SK-N-SH (cell line): ENCODE data around the gene DAZAP2. TPM values are rescaled to one million over a fixed set of nuclear protein-coding genes. Genes with fewer than 3 reads are reported as not detected.

ENCODE experiments used
- CTCF ChIA-PET: fragments of 300-600, 350-600 bp; formaldehyde crosslinking; extraction: SDS; loops from one replicate; lab custom pipeline; 2021; lab: Yijun Ruan, JAX
- POLR2A ChIA-PET: fragments of 350-600 bp; sonication (Branson Sonifier 250); formaldehyde crosslinking; extraction: SDS; loops from one replicate; lab custom pipeline; 2020; ENCODE audit warnings: antibody characterized with exemption, inconsistent platforms; lab: Yijun Ruan, JAX
- DNase-seq: peaks from one replicate; pipeline ENCODE4 v3.0.0; 2012
- H2AFZ ChIP-seq: fragments of 200-600 bp; sonication (generic); 2 replicates; pipeline ENCODE4 v1.8.1; 2016; ENCODE audit warnings: antibody characterized with exemption, mild to moderate bottlenecking, low read depth
- H3F3A ChIP-seq: fragments of 200-600 bp; sonication (generic); replicated peaks from 2 replicates; pipeline ENCODE3; 2016; ENCODE audit warnings: antibody characterized with exemption, mild to moderate bottlenecking; ENCODE audit not compliant: insufficient read depth
- H3K27ac ChIP-seq, 2 experiments: fragments of 200-500 bp in 1 of 2; fragments of 200-600 bp in 1 of 2; sonication (Bioruptor generic) in 1 of 2; sonication (generic), shearing (Covaris generic) in 1 of 2; 2 replicates each; pipeline versions ENCODE4 v1.5.1 to v1.6.1; 2014 to 2016; ENCODE audit warnings: low read depth in 2 of 2, inconsistent platforms in 1 of 2, low read length in 1 of 2, mild to moderate bottlenecking in 1 of 2, mixed read lengths in 1 of 2
- H3K27me3 ChIP-seq: fragments of 200-600 bp; sonication (generic), shearing (Covaris generic); 2 replicates; pipeline ENCODE4 v1.6.1; 2016; ENCODE audit warnings: mixed run types; ENCODE audit not compliant: insufficient read depth
- H3K36me3 ChIP-seq, 2 experiments: fragments of 200-500 bp in 1 of 2; fragments of 200-600 bp in 1 of 2; sonication (Bioruptor generic) in 1 of 2; sonication (generic) in 1 of 2; replicated peaks in 1 of 2; 2 replicates each; pipeline versions ENCODE3 to v1.5.1; 2014 to 2016; ENCODE audit warnings: low read length in 1 of 2, mild to moderate bottlenecking in 1 of 2; ENCODE audit not compliant: insufficient read depth in 2 of 2, control insufficient read depth in 1 of 2
- H3K4me1 ChIP-seq, 2 experiments: fragments of 200-500 bp in 1 of 2; fragments of 200-600 bp in 1 of 2; sonication (Bioruptor generic) in 1 of 2; sonication (generic), shearing (Covaris generic) in 1 of 2; 2 replicates each; pipeline versions ENCODE4 v1.5.1 to v1.6.1; 2014 to 2016; ENCODE audit warnings: low read depth in 1 of 2, low read length in 1 of 2, mixed run types in 1 of 2; ENCODE audit not compliant: insufficient read depth in 2 of 2, control insufficient read depth in 1 of 2
- H3K4me2 ChIP-seq: fragments of 200-600 bp; sonication (generic), shearing (Covaris generic); 2 replicates; pipeline ENCODE4 v1.6.1; 2017; ENCODE audit warnings: mixed run types
- H3K4me3 ChIP-seq, 2 experiments: fragments of 200-500 bp in 1 of 2; fragments of 200-600 bp in 1 of 2; sonication (Bioruptor generic) in 1 of 2; sonication (generic), shearing (Covaris generic) in 1 of 2; 2 replicates each; pipeline versions ENCODE4 v1.5.1 to v1.8.1; 2014 to 2016; ENCODE audit warnings: low read depth in 2 of 2, inconsistent platforms in 1 of 2, low read length in 1 of 2, mild to moderate bottlenecking in 1 of 2, mixed read lengths in 1 of 2, moderate library complexity in 1 of 2
- H3K79me2 ChIP-seq: fragments of 200-600 bp; sonication (generic); 2 replicates; pipeline ENCODE4 v1.8.1; 2017; ENCODE audit warnings: mild to moderate bottlenecking; ENCODE audit not compliant: insufficient read depth
- H3K9ac ChIP-seq: fragments of 200-600 bp; sonication (generic); 2 replicates; pipeline ENCODE4 v1.6.1; 2017; ENCODE audit warnings: mixed run types
- H3K9me2 ChIP-seq: fragments of 200-600 bp; sonication (generic); 2 replicates; pipeline ENCODE4 v1.6.1; 2017; ENCODE audit warnings: mixed run types
- H3K9me3 ChIP-seq: fragments of 200-600 bp; sonication (generic); 2 replicates; pipeline ENCODE4 v1.6.1; 2017; ENCODE audit warnings: mixed run types, mild to moderate bottlenecking, moderate library complexity
- H4K20me1 ChIP-seq: fragments of 200-600 bp; sonication (generic); 2 replicates; pipeline ENCODE4 v1.6.1; 2017; ENCODE audit warnings: mild to moderate bottlenecking, mixed run types; ENCODE audit not compliant: insufficient read depth
- EP300 ChIP-seq, 2 experiments: IDR thresholded peaks; 2 replicates each; pipeline versions ENCODE4 v1.4.0 to v1.6.1; 2012; ENCODE audit warnings: borderline replicate concordance in 1 of 2, low read depth in 1 of 2, low read length in 1 of 2
- EZH2phosphoT487 ChIP-seq: fragments of 200-600 bp; sonication (generic); IDR thresholded peaks from 2 replicates; pipeline ENCODE4 v1.6.1; 2017; ENCODE audit warnings: low read depth, mixed run types, mild to moderate bottlenecking, antibody characterized with exemption, moderate library complexity, borderline replicate concordance
- GATA2 ChIP-seq: sonication (generic); formaldehyde crosslinking; IDR thresholded peaks from 2 replicates; pipeline ENCODE4 v1.5.0; 2020; ENCODE audit warnings: mild to moderate bottlenecking, missing genetic modification reagents
- MAX ChIP-seq: IDR thresholded peaks from 2 replicates; pipeline ENCODE4 v1.4.0; 2012; ENCODE audit warnings: low read depth
- MEF2A ChIP-seq: IDR thresholded peaks from 2 replicates; pipeline ENCODE4 v1.4.0; 2012; ENCODE audit warnings: low read depth, borderline replicate concordance
- PBX3 ChIP-seq: IDR thresholded peaks from 2 replicates; pipeline ENCODE4; 2012
- POLR2AphosphoS5 ChIP-seq: IDR thresholded peaks from 2 replicates; pipeline ENCODE4 v1.6.1; 2012; ENCODE audit warnings: low read depth, low read length
- RAD21 ChIP-seq: IDR thresholded peaks from 2 replicates; pipeline ENCODE4 v1.6.1; 2012; ENCODE audit warnings: mild to moderate bottlenecking, low read length
- RCOR1 ChIP-seq: fragments of 150-350 bp; IDR thresholded peaks from 2 replicates; pipeline ENCODE4 v1.6.1; 2017; ENCODE audit warnings: antibody characterized with exemption, low read length
- REST ChIP-seq: IDR thresholded peaks from 2 replicates; pipeline ENCODE4 v1.6.1; 2012; ENCODE audit warnings: mild to moderate bottlenecking, low read depth, low read length, moderate library complexity
- RFX5 ChIP-seq: IDR thresholded peaks from 2 replicates; pipeline ENCODE4 v1.6.1; 2012; ENCODE audit warnings: mild to moderate bottlenecking, improper control_type of control experiment, low read length
- SIN3A ChIP-seq: IDR thresholded peaks from 2 replicates; pipeline ENCODE4 v1.6.1; 2012; ENCODE audit warnings: low read depth, mild to moderate bottlenecking, low read length, moderate library complexity, borderline replicate concordance
- SMC3 ChIP-seq: IDR thresholded peaks from 2 replicates; pipeline ENCODE4 v1.6.1; 2012; ENCODE audit warnings: low read depth, low read length, improper control_type of control experiment
- TAF1 ChIP-seq: IDR thresholded peaks from 2 replicates; pipeline ENCODE4 v1.6.1; 2012; ENCODE audit warnings: low read depth, mild to moderate bottlenecking, low read length, moderate library complexity, borderline replicate concordance
- USF1 ChIP-seq: IDR thresholded peaks from 2 replicates; pipeline ENCODE4 v1.4.0; 2012; ENCODE audit warnings: low read depth, borderline replicate concordance
- USF2 ChIP-seq: fragments of 150-350 bp; IDR thresholded peaks from 2 replicates; pipeline ENCODE4 v1.6.1; 2017; ENCODE audit warnings: antibody characterized with exemption, low read length, low read depth, borderline replicate concordance
- ZBTB33 ChIP-seq: IDR thresholded peaks from 2 replicates; pipeline ENCODE4 v1.4.0; 2012; ENCODE audit warnings: low read depth, borderline replicate concordance
- WGBS: methylation state at CpG from one replicate; pipeline ENCODE4 v1.1.6; 2017; ENCODE audit warnings: low lambda C conversion rate; 5-methylcytosine and 5-hydroxymethylcytosine counted together
- polyA plus RNA-seq, 3 experiments: library from polyadenylated mRNA; depleted of rRNA; stranded (reverse); fragments of >200 nt; gene quantifications; 2 replicates each; pipeline ENCODE4 v1.2.3, GENCODE V29; 2012

DAZAP2 gene
- polyA plus RNA-seq, 1 of the 3 experiments (the other 2 are of a cell fraction): 274 TPM

GRCh38 chr12:51208016-51208660 lies 30.5 kb upstream of the DAZAP2 start:
- no peaks in the 10 kb centered on the region for H3F3A ChIP-seq
- no peaks in the 10 kb centered on the region for H3K9me3 ChIP-seq
- H2AFZ ChIP-seq: no peak overlapping the region
- POLR2A ChIA-PET: no interaction called here
- H3K4me1 ChIP-seq: no peaks in the 10 kb centered on the region
- no peak overlapping the region for H3K9ac ChIP-seq
- H3K4me3 ChIP-seq: no peak overlapping the region
- DNase-seq: no peak
- no peaks in the 10 kb centered on the region for H4K20me1 ChIP-seq
- H3K4me2 ChIP-seq: no peak overlapping the region
- no peaks in the 10 kb centered on the region for H3K79me2 ChIP-seq
- no peak overlapping the region for H3K27ac ChIP-seq
- no peaks in the 10 kb centered on the region for H3K36me3 ChIP-seq
- H3K27me3 ChIP-seq: no peaks in the 10 kb centered on the region
- WGBS: 93% methylated on average over 7 of the region's 7 CpGs
- H3K9me2 ChIP-seq: no peaks in the 10 kb centered on the region
- TF ChIP-seq USF2: no peak
- TF ChIP-seq PBX3: no peak
- TF ChIP-seq RCOR1: no peak
- no peak for TF ChIP-seq SIN3A
- no peak for TF ChIP-seq RFX5
- TF ChIP-seq GATA2 (CRISPR knock-in tag): no peak
- no peak for TF ChIP-seq USF1
- TF ChIP-seq MAX: no peak
- no peak for TF ChIP-seq SMC3
- TF ChIP-seq TAF1: no peak
- no peak for TF ChIP-seq ZBTB33
- CTCF ChIA-PET: no interaction called here

- Histone ChIP-seq H3K4me1 (no peaks in the 10 kb centered on the region), H3K9ac (no peak overlapping the region), H3K9me3 (no peaks in the 10 kb centered on the region), H3K27me3 (no peaks in the 10 kb centered on the region), H2AFZ (no peak overlapping the region), H3K36me3 (no peaks in the 10 kb centered on the region), H3K4me3 (no peak overlapping the region), H3K79me2 (no peaks in the 10 kb centered on the region), H3F3A (no peaks in the 10 kb centered on the region), H3K9me2 (no peaks in the 10 kb centered on the region), H4K20me1 (no peaks in the 10 kb centered on the region), H3K4me2 (no peak overlapping the region), H3K27ac (no peak overlapping the region)
- 81% methylated on average over 2 of the region's 2 CpGs for WGBS
- no peak for DNase-seq
- ChIA-PET POLR2A (no interaction called here), CTCF (interaction anchor here (0.6 to 1.9 kb wide), 3 partner anchors 15 to 1052 kb away, joined by 3 to 5 read pairs (median 3); no protein-coding TSS in a partner anchor)
- TF ChIP-seq RFX5 (no peak), REST (no peak), RAD21 (no peak), EP300 (IDR thresholded peaks at IDR 0.05; ENCODE audit: borderline replicate concordance in 1 of 2, low read depth in 1 of 2, low read length in 1 of 2) (no peak), EZH2phosphoT487 (no peak), POLR2AphosphoS5 (no peak), MEF2A (no peak)
Measured at GRCh38 chr12:51209259-51209658, 29.4 kb upstream of the DAZAP2 start.
